ENCODE data around the gene S100A13.
A peak's percentile ranks its signal among the peaks of the same experiment; 100 is the strongest.
"Not testable (repeated sequence)": the region's sequence is repeated elsewhere in the genome, so short reads cannot be mapped to it uniquely, and the experiment has no call there.

S100A13 gene

GRCh38 chr1:153648000-153648643, 20.8 kb upstream of the S100A13 start:
- no peak for DNase-seq (ENCODE audit: low spot score)

DNA sequence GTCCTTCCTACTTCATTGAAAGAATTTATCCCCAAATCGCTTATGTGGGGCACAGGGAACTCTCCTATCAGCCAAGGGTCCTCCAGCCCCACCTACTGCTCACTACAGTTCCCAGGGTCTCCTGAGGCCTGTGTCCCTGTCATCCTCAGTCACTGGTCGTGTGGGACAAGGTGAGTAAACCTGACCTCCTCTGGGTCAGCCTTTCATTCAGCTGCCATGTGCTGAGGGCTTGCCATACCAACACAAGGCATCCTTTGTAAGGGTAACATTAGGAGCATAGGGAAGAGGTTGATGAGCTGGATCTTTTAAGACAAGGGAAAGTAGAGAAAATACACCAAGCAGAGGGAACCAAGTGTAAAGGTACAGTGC, 20.0 kb upstream of the S100A13 start:
- DNase-seq (ENCODE audit: low spot score) = no peak

- no peak for DNase-seq (ENCODE audit: low spot score)
These were observed 19.5 kb upstream of the S100A13 start for GRCh38 chr1:153646672-153647345.

DNA sequence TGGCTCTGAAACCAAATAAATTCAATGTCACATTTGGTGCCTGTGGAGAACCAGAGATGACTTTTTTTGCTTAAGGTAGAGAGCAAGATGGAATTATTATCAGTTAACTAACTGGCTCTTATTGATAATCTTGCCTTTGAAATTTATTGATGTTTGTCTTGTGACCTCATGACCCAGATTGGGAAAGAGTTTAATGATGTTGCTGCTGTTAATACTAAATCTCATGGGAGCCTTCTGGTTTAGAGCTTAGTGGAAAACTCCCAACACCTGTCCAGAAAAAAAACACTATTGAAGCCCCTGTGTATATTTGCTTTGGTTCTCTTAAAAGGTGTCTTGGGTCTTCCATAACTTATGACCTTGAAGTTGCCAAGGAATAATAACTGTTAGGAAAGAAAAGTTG, 16.5 kb upstream of the S100A13 start:
- DNase-seq (ENCODE audit: low spot score) = no peak

GRCh38 chr1:153643100-153643499, 15.8 kb upstream of the S100A13 start:
- DNase-seq (ENCODE audit: low spot score) = no peak

- DNase-seq (ENCODE audit: low spot score) = no peak
These were observed 14.9 kb upstream of the S100A13 start for GRCh38 chr1:153642161-153642560.

- DNase-seq (ENCODE audit: low spot score) = no peak
These were observed 13.6 kb upstream of the S100A13 start for GRCh38 chr1:153640861-153641260.

GRCh38 chr1:153640213-153640612, 12.9 kb upstream of the S100A13 start:
- not testable (repeated sequence) for DNase-seq (ENCODE audit: low spot score)

GRCh38 chr1:153639280-153639679, 12.0 kb upstream of the S100A13 start:
- no peak for DNase-seq (ENCODE audit: low spot score)

GRCh38 chr1:153638261-153638660, 11.0 kb upstream of the S100A13 start:
- no peak for DNase-seq (ENCODE audit: low spot score)

DNA sequence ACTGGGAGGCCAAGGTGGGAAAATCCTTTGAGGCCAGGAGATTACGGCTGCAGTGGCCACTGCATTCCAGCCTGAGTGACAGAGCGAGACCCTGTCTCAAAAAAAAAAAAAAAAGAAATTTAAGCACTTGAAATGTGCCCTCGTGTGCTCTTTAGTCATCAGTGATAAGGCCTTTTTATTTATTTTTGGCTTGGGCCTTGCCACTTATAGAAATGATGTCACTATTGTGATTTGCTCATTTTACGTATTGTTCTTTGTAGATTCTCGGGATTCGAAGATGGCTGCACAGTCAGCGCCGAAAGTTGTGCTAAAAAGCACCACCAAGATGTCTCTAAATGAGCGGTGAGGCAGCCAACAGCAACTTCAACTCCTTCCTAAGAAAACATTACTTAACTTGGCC, 9.0 kb upstream of the S100A13 start:
- DNase-seq (ENCODE audit: low spot score) = no peak

DNA sequence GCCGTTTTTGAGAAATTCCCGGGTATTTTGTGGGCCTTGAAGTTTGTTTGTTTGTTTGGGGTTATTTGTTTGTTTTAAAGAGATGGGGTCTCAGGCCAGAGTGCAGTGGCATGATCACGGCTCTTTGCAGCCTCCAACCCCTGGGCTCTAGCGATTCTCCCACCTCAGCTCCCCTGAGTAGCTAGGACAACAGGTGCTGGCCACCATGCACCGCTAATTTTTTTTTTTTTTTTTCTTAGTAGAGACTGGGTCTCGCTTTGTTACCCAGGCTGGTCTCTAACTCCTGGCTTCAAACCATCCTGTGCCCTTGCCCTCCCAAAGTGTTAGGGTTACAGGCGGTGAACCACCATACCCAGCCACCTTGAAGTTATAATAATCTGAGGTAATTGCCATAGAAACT, 8.6 kb upstream of the S100A13 start:
- DNase-seq (ENCODE audit: low spot score) = no peak

- DNase-seq (ENCODE audit: low spot score) = peak; percentile 98
These were observed 6.7 kb upstream of the S100A13 start, which contains the start of gene CHTOP for GRCh38 chr1:153633754-153634665. Gene CHTOP, plus strand, starts transcription at chr1:153634066. Its CDS starts 2,523 bp downstream, at chr1:153636589.

DNA sequence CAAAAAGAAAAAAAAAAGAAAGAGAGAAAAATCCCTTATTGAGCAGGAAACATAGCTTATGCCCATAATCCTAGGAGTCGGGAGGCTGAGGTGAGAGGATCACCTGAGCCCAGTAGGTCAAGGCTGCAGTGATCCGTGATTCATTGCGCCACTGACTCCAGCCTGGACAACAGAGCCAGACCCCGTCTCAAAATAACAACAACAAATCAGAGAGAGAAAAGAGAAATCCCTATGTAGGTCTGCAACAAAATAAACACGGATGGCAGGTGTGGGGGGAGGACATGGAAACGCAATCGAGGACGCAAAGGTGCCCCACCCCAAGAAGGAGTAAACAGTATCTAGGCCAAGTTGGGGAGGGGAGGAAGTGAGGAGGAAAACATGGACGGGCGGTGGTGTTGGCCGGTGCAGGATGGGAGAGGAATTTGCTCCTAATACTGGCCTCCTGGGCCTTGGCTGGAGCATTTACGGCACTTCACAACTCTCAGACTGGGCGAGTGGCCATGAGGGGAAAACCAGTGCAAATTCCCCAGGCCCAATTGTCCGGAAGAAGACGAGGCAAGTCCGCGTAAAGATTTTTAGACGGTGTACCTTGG, 6.0 kb upstream of the S100A13 start:
- no peak for DNase-seq (ENCODE audit: low spot score)

- DNase-seq (ENCODE audit: low spot score) = no peak
These were observed 4.0 kb upstream of the S100A13 start for GRCh38 chr1:153631047-153632022.

DNA sequence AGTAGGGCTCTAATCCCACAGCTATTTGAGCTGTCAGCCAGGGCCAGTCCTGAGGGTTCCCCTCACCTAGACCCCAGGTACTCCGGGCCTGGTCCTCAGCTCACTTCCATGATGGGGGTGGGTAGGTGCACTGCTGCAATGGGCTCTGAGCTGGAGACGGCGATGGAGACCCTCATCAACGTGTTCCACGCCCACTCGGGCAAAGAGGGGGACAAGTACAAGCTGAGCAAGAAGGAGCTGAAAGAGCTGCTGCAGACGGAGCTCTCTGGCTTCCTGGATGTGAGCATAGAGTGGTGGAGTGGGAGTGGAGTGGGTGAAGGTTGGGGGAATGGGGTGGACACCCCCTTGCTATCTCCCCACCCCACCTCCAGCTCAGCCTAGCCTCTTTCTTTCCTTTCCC, 3.1 kb upstream of the S100A13 start:
- no peak for DNase-seq (ENCODE audit: low spot score)

DNA sequence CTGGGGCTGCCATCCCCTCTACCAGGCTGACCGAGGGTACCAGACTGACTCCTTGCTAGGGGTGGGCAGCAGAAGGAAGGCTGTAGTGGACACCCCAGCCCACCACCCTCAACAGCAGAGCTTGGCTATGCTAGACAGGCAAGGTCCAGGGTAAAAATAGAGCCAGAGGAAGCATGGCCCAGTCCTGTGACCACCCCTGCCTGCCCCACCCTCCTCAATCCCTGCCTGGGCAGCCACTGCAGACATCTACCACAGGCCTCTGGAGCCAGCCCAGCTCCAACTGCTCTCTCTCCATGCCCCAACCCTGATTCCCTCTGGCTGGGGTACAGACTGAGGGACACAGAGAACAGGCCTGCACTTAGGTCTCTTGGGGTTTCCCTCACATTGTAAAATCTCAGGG, 2.7 kb upstream of the S100A13 start:
- peak; percentile 30 for DNase-seq (ENCODE audit: low spot score)

DNA sequence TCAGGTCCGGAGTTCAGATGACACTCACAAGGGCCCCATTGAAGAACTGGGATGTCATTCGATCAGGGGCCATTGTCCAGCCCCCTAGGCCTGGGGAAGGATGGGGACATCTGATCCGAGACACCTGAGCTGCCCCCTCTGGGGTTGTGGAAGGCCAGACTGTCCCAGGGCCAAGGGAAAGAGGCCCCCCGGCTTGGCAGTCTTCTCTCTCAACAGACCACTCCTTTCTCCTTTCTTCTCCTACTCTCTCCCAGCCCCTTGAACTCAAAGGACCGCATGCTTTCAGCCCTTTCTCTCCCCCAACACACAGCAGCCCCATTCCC, 2.0 kb upstream of the S100A13 start:
- no peak for DNase-seq (ENCODE audit: low spot score)

DNA sequence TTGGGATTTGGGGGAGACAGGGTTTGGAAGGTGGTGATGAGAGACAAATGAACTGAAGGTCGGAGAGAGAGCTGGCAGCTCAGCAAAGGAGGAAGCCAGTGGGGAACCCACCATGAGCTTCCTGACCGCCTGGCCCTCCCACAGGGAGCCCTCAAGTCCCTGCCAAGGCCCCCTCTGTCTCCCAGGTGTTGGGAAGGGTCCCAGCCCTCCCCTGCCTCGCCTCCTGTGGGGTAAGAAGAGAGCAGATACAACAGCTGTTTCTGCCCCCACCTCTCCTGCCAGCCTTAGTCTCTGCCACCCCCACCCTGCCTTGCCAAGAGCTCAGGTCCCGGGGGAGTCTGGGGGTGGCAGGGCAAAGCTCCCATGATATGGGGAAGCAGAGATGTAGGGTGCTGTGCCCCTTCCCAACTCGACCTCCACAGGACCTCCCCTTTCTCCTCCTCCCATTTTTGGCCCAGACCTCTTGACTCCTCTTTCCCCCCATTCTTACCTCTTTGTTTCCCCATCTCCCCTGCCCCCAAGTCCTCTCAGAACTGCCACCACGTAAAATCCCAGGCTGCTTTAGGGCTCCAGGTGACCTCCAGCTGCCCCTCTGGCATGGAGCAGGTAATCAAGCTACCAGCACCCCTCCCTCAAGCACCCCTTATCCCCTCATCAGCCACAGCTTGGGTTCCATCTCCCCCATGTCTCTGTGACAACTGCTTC, 1.5 kb upstream of the S100A13 start:
- DNase-seq (ENCODE audit: low spot score) = no peak

DNA sequence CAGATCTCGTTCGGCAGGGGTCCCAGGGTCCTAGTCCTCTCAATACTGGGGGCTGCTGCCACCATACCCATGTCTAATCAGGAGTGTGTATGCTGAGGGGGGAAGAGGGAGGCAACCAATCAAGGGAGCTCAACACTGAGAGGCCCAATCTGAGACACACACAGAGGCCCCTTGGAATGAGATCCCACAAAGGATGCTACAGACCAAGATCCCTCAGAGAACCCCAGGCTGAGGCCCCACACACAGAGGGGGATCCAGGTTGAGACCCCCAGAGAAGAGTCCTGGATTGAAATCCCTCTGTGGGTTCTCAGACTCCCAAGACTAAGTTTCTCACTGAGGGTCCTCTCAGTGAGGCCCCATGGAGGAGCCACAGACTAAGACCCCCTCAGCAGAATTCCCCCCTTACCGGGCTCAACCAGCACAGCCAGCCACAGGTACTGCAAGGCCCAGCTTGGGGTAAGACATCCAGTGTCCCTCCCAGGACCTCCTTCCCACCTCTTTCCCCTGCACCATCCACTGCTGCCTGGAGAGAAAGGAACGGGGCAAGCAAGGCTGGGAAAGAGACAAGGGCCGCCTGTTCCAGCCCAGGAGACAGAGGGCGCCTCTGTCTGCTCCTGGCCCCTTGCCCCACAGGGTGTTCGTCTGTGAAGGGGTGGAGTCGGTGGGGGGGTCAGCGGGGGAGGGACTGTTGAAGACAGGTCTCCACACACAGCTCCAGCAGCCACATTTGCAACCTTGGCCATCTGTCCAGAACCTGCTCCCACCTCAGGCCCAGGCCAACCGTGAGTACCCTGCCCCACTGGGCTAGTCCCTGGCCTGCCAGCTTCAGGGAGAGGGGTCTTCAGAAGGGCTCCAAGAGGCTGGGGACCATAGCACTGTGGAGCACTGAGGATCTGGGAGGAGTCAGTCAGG, 666 bp upstream of the S100A13 start, which contains the start of gene S100A1:
Gene S100A1 (plus strand): TSS at position 720 of the 912 bp plus-strand sequence. CDS start 2,088 bp downstream, outside the sequence.
- DNase-seq (ENCODE audit: low spot score) = peak; percentile 30
